Activated T-cell treated with anti-CD3 and anti-CD28 coated beads, Interleukin-2, amount 50 U/mL, for 24 hours (primary cell): ENCODE data around the gene BEX4.
"Not testable (repeated sequence)": the region's sequence is repeated elsewhere in the genome, so short reads cannot be mapped to it uniquely, and the experiment has no call there.

Experiments
- DNase-seq: peaks from one replicate; pipeline ENCODE4 v3.0.0-alpha.2; 2020
- H3K27ac Mint-ChIP-seq: 2 replicates; pipeline ENCODE4 v1.8.0; 2020; ENCODE audit warnings: mild to moderate bottlenecking, mixed read lengths
- H3K27me3 Mint-ChIP-seq: 2 replicates; pipeline ENCODE4 v1.8.0; 2020; ENCODE audit warnings: mixed read lengths
- H3K36me3 Mint-ChIP-seq: 2 replicates; pipeline ENCODE4 v1.8.0; 2020; ENCODE audit warnings: low read depth, mixed read lengths
- H3K4me1 Mint-ChIP-seq: 2 replicates; pipeline ENCODE4 v1.8.0; 2020; ENCODE audit warnings: low read depth, mixed read lengths
- H3K4me3 Mint-ChIP-seq: 2 replicates; pipeline ENCODE4 v1.8.0; 2020; ENCODE audit warnings: mild to moderate bottlenecking, moderate library complexity, mixed read lengths
- H3K9me3 Mint-ChIP-seq: 2 replicates; pipeline ENCODE4 v1.8.0; 2020; ENCODE audit warnings: mixed read lengths

Gene BEX4

GRCh38 chrX:103214870-103215424 lies at the start of gene BEX4:
Gene BEX4, plus strand, starts transcription at chrX:103215108. Its CDS starts 1,046 bp downstream, at chrX:103216154.
- Mint-ChIP-seq H3K27me3 (peaks cover 60% of the 10 kb centered on the region), H3K27ac (peak within 1 kb of the TSS; percentile 82), H3K36me3 (peaks cover 8% of the 10 kb centered on the region), H3K9me3 (no peaks in the 10 kb centered on the region), H3K4me3 (peak within 1 kb of the TSS; percentile 82), H3K4me1 (peaks cover 12% of the 10 kb centered on the region)
- peak; percentile 86 for DNase-seq

GRCh38 chrX:103170216-103170615 lies 44.7 kb upstream of the BEX4 start:
- no peaks in the 10 kb centered on the region for H3K36me3 Mint-ChIP-seq
- no peak overlapping the region for H3K27ac Mint-ChIP-seq
- DNase-seq: no peak
- peaks cover 30% of the 10 kb centered on the region for H3K27me3 Mint-ChIP-seq
- no peak overlapping the region for H3K4me3 Mint-ChIP-seq
- H3K4me1 Mint-ChIP-seq: no peaks in the 10 kb centered on the region
- H3K9me3 Mint-ChIP-seq: no peaks in the 10 kb centered on the region

GRCh38 chrX:103171353-103171752 lies 43.6 kb upstream of the BEX4 start:
- Mint-ChIP-seq H3K4me3 (no peak overlapping the region), H3K27ac (no peak overlapping the region), H3K27me3 (peaks cover 31% of the 10 kb centered on the region), H3K9me3 (no peaks in the 10 kb centered on the region), H3K36me3 (no peaks in the 10 kb centered on the region), H3K4me1 (peaks cover 4% of the 10 kb centered on the region)
- no peak for DNase-seq

- H3K27ac Mint-ChIP-seq, H3K4me1 Mint-ChIP-seq, H3K9me3 Mint-ChIP-seq, DNase-seq, H3K36me3 Mint-ChIP-seq, H3K4me3 Mint-ChIP-seq: not testable (repeated sequence)
- H3K27me3 Mint-ChIP-seq: peaks cover 38% of the 10 kb centered on the region
These were observed 39.7 kb upstream of the BEX4 start for GRCh38 chrX:103175256-103175655.

GRCh38 chrX:103175944-103176753 lies 38.8 kb upstream of the BEX4 start:
- H3K36me3 Mint-ChIP-seq: no peaks in the 10 kb centered on the region
- peak overlapping the region; percentile 47 for H3K4me3 Mint-ChIP-seq
- DNase-seq: peak; percentile 66
- peaks cover 4% of the 10 kb centered on the region for H3K4me1 Mint-ChIP-seq
- no peaks in the 10 kb centered on the region for H3K9me3 Mint-ChIP-seq
- no peak overlapping the region for H3K27ac Mint-ChIP-seq
- H3K27me3 Mint-ChIP-seq: peaks cover 38% of the 10 kb centered on the region

- Mint-ChIP-seq H3K27me3 (peaks cover 32% of the 10 kb centered on the region), H3K36me3 (no peaks in the 10 kb centered on the region), H3K27ac (no peak overlapping the region), H3K4me1 (peaks cover 4% of the 10 kb centered on the region), H3K9me3 (no peaks in the 10 kb centered on the region), H3K4me3 (no peak overlapping the region)
- DNase-seq: no peak
These were observed 37.4 kb upstream of the BEX4 start for GRCh38 chrX:103177556-103177955.

GRCh38 chrX:103183912-103184311 lies 31.0 kb upstream of the BEX4 start:
- Mint-ChIP-seq H3K9me3 (no peaks in the 10 kb centered on the region), H3K4me3 (no peak overlapping the region), H3K4me1 (peaks cover 4% of the 10 kb centered on the region), H3K36me3 (no peaks in the 10 kb centered on the region), H3K27ac (no peak overlapping the region), H3K27me3 (peaks cover 53% of the 10 kb centered on the region)
- DNase-seq: no peak

- H3K36me3 Mint-ChIP-seq: no peaks in the 10 kb centered on the region
These were observed 26.9 kb upstream of the BEX4 start for GRCh38 chrX:103187953-103188475.

GRCh38 chrX:103197721-103198306 lies 17.1 kb upstream of the BEX4 start:
- Mint-ChIP-seq H3K4me1 (peaks cover 4% of the 10 kb centered on the region), H3K27ac (no peak overlapping the region), H3K27me3 (peaks cover 22% of the 10 kb centered on the region), H3K4me3 (no peak overlapping the region), H3K36me3 (no peaks in the 10 kb centered on the region), H3K9me3 (no peaks in the 10 kb centered on the region)
- no peak for DNase-seq

More at GRCh38 chrX:103187953-103188475, 26.9 kb upstream of the BEX4 start:
- no peak for DNase-seq
- no peak overlapping the region for H3K4me3 Mint-ChIP-seq
- no peak overlapping the region for H3K27ac Mint-ChIP-seq
- H3K27me3 Mint-ChIP-seq: peaks cover 51% of the 10 kb centered on the region
- no peaks in the 10 kb centered on the region for H3K9me3 Mint-ChIP-seq
- H3K4me1 Mint-ChIP-seq: peaks cover 4% of the 10 kb centered on the region

- not testable (repeated sequence) for H3K36me3 Mint-ChIP-seq
These were observed 16.2 kb upstream of the BEX4 start for GRCh38 chrX:103198668-103199067.

GRCh38 chrX:103201041-103201440 lies 13.9 kb upstream of the BEX4 start:
- Mint-ChIP-seq H3K4me1 (peaks cover 4% of the 10 kb centered on the region), H3K36me3 (no peaks in the 10 kb centered on the region), H3K27ac (no peak overlapping the region), H3K4me3 (no peak overlapping the region), H3K9me3 (no peaks in the 10 kb centered on the region), H3K27me3 (peaks cover 22% of the 10 kb centered on the region)
- no peak for DNase-seq

More at GRCh38 chrX:103198668-103199067, 16.2 kb upstream of the BEX4 start:
- peaks cover 27% of the 10 kb centered on the region for H3K27me3 Mint-ChIP-seq
- H3K4me3 Mint-ChIP-seq, H3K9me3 Mint-ChIP-seq, H3K4me1 Mint-ChIP-seq, DNase-seq, H3K27ac Mint-ChIP-seq: not testable (repeated sequence)

GRCh38 chrX:103210056-103210455 lies 4.9 kb upstream of the BEX4 start:
- Mint-ChIP-seq H3K36me3 (no peaks in the 10 kb centered on the region), H3K27ac (no peak overlapping the region)

GRCh38 chrX:103211012-103211715 lies 3.7 kb upstream of the BEX4 start:
- Mint-ChIP-seq H3K4me1 (peaks cover 10% of the 10 kb centered on the region), H3K27ac (no peak overlapping the region), H3K4me3 (no peak overlapping the region), H3K36me3 (peaks cover 3% of the 10 kb centered on the region), H3K27me3 (peaks cover 44% of the 10 kb centered on the region), H3K9me3 (no peaks in the 10 kb centered on the region)
- no peak for DNase-seq

More at GRCh38 chrX:103210056-103210455, 4.9 kb upstream of the BEX4 start:
- Mint-ChIP-seq H3K4me1 (peaks cover 5% of the 10 kb centered on the region), H3K27me3 (peaks cover 44% of the 10 kb centered on the region), H3K4me3 (no peak overlapping the region), H3K9me3 (no peaks in the 10 kb centered on the region)
- DNase-seq: no peak

- no peaks in the 10 kb centered on the region for H3K9me3 Mint-ChIP-seq
- H3K27me3 Mint-ChIP-seq: peaks cover 54% of the 10 kb centered on the region
- no peak overlapping the region for H3K27ac Mint-ChIP-seq
- no peak overlapping the region for H3K4me3 Mint-ChIP-seq
- peaks cover 12% of the 10 kb centered on the region for H3K4me1 Mint-ChIP-seq
- no peak for DNase-seq
- H3K36me3 Mint-ChIP-seq: peaks cover 8% of the 10 kb centered on the region
These were observed 2.0 kb upstream of the BEX4 start for GRCh38 chrX:103212749-103213457.
